Inflammatory macrophage treated with lipopolysaccharide for 1 hour (primary cell): ENCODE results near the gene WNT7B.

Experiments
- DNase-seq, 2 donors: peaks; one replicate each; pipeline ENCODE4 v3.0.0-alpha.2; 2020 to 2022

Gene WNT7B

DNA sequence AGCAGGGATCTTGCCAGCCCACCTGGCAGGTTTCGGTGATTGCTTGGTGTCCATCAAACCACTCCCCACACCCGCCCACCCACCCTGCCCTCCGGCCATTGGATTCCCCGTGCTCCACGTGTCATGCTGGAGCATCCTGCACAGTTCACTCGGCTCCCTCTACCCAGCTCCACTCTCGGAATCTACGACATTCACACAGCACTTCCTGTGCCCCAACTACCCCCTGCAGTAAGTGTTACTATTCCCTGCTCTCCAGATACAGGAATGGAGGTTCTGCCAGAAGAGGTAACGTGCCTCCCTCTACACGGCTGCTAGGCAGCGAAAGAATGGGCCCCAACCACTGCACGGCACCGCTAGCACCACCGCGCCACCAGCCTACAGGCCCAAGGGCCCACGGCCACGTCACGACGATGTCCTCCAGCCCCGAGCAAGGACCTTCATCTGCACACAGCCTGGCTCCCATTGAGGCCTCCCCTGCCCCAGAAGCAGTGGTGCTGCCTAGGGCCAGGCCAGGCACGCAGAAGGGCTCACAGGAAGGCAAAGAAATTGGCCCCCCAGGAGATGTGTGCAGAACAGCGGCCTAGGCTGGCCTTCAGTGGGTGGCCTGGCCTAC, 27.6 kb downstream of the WNT7B start:
- DNase-seq, result no peak

DNA sequence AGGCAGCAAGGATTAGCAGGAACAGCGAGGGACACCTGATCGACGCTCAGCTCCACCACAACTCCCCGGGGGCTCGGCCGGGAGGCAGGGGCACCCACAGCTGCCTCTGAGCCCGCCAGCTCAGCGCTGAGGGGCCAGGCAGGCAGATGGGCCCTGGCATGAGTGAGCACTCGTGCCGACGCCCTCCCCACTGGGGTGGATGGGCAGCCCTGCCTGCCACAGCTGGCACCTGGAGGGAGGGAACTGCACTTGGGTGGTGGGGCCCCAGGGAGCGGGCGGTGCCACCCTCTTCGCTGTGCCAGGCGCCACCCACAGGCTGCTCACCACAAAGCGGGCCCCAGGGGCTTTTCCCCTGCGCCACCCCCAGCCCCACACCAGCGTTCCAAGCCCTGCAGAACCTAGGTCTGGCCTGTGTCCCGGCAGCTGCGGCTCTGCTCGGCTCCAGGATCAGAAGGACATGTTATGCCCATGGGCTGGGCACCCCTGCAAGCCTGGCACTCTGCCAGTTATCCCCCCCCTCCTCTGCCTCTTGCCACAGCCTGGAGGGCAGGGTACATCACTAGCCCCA, 28.8 kb downstream of the WNT7B start:
- no peak for DNase-seq

DNA sequence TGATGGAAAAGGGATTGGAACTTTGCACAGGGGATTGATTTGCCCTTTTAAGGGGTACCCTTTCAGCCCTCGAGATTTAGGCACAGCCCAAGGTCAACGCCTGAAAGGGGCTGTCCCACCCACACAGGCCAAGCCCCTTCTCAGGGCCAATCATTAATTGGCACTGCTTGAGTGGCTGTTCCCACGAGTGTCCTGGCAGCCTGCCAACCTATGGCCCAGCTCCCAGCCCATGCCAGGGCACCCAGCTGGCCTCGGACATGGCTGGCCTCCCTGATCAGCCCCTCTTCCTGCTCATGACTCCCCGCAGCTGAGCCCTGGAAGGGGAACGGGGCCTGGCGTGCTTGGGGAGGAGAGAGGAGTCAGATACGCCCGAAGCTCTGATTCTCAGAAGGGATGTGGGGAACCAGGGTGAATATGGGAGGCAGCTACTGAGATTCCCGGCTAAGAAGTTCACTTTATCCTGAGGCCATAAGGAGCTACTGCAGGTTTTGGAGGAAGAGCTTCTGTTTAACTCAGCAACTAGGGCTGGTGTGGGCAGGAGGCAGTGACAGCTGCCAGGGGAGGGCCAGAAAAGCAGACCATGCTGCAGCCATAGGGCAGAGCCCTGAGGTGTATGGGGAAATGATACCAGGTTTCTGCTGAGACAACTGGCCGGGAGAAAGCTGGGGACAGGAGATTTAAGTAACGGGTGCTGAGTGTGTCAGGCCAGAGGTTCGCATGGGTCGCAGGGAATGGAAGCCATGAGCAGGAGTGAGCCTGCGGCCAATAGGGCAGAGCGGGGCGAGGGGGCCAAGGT, 30.0 kb downstream of the WNT7B start:
- no peak for DNase-seq

DNA sequence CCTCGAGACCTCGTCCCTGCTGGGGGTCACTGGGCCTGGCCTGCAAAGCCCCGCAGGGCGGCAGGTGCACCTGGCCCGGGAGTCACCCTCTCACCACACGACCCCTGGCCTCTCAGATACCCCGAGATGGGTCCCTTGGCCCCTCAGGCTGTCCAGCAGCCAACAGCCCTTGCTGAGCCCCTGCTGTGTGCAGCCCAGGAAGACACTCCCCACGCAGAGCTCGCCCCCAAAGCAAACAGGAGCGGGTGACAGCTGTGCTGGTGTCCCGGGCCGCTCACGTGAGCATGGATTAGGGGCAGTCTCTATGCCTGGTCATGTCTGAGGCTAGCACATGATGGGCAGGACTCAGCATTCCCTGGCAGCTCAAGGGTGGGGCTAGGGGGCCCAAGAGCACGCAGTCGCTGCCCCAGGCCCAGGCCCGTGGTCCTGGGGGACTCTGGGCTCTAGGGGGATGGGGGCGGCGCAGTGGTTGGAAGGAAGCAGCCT, 31.3 kb downstream of the WNT7B start:
- no peak for DNase-seq

DNA sequence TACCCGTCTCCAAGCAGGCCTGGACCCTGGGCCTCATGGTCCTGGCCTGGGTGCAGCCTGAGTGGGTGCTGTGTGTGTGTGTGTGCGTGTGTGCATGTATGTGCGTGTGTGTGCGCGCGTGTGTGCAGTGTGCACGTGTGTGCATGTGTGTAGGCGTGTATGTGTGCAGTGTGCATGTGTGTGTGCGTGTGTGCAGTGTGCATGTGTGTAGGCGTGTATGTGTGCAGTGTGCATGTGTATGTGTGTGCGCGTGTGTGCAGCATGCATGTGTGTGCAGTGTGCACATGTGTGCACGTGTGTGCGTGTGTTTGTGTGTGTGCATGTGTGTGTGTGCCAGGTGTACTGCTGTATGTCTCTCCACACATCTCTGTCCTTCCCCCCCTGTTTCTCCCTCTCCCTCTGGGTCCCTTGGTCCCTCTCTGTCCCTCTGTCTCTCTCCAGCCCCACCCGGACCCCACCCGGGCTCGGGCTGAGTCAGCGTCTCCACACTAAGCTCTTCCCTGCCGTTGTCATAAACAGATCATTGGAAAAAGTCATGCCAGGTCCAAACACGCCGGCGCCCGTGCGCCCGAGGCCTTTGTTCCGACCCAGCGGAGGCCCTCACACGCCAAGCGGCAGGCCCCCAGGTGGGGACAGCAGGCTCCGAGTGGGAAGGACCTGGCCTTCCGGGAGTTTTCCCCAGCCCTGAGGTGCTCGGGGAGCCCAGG, 34.0 kb downstream of the WNT7B start:
- no peak for DNase-seq

DNA sequence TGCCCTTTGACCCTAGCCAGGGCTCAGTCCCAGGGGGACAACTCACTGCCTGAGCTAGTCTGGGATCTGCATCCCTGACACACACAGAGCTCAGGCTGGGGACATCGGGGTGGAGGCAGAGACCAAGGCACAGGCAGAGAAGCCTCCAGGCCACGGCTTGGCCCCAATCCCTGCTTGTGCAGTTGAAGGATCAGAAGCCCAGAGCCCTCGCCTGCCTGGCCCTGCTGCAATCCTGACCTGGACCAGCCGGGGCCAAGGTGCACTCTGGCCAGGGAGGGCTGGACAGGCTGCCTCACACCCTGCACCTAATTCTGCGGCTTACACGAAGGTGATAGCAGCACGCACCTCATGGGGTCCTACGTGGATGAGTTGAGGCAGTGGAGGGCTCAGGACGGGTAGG, 34.6 kb downstream of the WNT7B start:
- no peak for DNase-seq

DNA sequence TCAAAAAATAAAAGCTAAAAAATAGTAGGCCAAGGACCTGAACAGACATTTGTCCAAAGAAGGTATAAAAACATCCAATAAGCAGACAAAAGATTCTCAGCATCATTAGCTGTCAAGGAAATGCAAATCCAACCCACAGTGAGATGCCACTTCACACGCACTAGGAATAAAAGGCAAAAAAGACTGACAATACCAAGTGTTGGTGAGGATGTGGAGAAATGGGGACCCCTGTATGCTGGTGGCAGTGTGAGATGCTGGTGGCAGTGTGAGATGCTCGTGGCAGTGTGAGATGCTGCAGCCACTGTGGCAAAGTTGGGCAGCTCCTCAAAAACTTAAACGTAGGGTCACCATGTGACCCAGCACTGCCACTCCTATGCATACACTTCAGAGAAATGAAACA, 38.0 kb downstream of the WNT7B start:
- no peak for DNase-seq

DNA sequence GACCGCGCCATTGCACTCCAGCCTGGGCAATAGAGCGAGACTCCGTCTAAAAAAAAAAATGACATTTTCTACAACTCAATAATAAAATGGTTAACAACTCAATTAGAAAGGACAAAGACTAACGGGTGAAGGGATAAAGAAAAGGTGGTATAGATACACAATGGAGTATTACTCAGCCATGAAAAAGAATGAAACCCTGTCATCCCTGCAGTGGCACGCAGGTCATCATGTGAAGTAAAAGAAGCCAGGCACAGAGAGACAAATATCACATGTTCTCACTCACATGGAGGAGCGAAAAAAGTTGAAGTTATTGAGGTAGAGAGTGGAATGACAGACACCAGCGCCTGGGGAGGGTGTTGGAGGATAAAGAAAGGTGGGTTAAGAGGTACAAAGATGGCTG, 39.0 kb downstream of the WNT7B start:
- DNase-seq, result no peak

DNA sequence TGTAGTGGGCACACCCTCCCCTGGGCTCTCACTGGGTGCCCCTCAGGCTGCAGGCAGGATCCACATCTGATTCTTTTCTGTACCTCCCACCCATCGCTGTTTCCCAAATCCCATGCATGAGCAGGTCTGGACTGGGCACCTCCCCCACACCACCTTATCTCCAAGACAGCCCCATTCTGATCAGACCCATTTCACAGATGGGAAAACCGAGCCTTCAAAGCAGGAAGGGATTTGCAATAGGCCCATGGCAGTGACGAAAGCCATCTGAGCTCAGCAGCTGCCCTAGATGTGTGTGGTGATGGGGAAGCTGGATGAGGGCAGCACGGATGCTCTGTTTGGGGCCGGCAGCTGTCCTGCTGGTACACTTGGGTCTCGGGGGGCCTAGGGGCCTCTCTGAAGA, 41.4 kb downstream of the WNT7B start:
- no peak for DNase-seq

DNA sequence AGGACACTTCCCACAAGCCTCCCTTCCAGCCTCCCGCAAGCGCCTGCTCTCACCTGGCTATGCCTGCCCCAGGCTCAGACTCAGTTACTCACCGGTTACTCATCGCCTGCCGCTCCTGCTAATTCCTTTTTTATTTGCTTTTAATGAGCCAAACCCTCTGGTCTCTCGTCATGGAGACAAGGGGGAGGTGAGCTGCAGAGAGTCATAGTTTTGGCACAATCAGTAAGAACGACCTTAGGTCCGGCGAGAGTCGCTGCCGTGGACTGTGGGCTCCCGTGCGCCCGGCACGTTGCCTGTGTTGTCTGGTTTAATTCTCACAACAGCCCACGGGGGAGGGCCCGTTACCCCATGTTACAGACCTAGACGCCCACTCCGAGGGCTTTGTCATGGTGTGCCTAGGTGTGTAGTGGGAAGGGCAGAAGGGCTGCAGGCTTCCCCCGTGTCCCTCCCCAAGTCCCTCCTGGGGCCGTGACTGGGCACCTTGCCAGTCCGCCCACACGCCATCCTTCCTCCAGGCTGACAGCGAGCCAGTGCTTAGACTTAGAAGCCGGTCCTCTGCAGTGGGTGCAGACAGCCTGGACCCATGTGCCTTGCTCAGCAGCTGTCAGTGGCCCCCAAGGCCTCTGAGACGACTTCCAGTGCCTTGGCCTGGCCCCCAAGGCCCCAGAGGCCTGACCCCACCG, 42.2 kb downstream of the WNT7B start:
- DNase-seq, result no peak

DNA sequence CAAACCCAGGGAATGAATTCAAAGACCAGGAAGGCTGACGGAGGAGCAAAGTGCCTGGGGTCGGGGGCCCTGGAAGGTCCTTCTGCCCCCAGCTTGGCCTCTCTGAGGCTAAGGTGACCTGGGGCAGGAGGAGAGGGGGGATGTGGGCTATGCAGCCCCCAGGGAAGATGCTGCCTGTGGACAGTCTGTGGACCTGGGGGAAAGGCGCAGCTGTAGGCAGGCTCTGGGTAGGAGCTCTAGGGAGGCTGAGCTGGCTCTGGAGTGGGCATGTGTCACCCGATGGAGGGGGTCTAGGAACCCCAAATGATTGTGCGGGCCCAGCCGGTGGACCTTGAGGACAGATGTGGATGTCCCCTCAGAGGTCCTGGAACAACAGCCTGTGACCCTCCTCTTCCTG, 42.8 kb downstream of the WNT7B start:
- no peak for DNase-seq

DNA sequence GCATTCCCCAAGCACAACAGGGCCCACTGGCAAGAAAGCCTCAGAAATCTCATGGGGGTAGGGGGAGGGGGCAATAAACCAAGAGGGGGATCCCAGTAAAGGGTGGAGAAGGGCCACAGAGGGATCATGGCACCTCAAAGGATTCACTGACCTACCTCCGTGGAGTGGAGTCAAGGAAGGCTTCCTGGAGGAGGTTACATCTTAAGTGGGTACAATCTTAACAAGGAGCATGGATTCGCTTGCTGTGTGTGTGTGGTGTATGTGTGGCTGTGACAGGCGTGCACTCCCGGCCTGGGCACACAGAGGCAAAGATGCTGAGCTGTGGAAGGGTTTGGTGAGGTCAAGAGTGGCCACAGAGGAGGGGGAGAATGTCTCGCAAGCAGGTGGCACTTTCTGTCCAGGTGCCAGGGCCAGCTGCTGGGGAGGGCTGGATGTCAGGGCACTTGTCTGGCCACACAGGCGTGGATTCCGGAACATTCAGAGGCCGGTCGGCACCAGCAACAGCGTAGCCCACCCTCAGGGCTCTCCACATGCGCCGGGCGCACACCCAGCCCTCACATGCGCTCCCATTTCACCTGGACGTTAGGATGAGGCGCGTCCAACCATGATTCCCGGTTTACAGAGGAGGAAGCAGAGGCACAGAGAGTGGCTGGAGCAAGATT, 43.3 kb downstream of the WNT7B start:
- no peak for DNase-seq

DNA sequence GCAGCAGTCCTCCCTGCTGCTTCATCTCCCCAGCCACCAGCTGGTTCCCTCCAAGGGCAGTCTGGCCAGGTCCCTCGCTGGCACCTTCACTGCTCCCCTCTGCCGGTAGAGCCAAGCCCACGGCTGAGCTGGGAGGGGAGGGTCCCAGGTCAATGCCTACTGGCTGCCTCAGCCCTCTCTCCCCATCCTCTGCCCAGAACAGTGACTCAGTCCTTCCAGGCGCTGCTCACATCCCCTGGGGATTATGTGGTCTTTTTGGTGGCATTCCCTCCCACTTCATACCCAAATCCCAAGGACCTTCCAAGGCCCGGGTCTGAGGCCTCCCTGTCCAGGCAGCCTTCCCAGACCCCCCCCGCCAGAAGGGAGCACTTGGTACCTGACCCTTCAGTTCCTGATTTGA, 44.9 kb downstream of the WNT7B start:
- DNase-seq, result no peak

DNA sequence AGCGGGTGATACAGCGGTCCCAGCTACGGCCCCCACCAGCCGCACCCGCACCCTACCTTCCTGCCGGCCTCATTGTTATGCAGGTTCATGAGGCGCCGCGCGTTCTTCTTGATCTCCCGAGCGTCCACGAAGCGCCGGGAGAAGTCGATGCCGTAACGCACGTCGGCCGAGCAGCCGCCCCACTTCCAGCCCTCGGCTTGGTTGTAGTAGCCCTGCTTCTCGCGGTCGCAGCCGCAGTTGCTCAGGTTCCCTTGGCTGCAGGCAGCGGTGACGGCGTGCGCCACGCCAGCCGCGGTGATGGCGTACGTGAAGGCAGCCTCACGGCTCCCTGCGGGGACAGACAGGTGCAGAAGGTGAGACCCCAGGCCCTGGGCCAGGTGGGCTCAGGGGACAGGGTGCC, 45.9 kb downstream of the WNT7B start:
- DNase-seq, result no peak

DNA sequence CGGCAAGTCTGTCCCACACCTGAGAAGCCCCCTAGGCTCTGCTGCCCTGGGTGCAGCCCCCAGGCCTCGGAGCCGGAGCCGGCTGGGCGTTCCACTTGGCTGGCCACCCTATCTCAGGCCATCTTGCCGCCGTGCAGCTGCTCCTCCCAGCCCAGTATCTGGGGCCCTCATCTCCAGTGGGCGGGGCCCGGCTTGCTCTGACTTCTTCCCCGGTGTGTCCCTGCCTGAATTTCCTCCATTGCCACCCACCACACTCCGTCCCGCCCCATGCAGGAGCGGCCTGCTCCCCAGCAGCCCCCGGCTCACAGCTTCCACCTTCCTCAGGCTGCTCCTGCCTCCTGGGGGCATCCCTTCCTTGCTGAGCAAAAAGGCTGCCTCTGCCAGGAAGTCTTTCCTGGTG, 46.6 kb downstream of the WNT7B start:
- DNase-seq, result no peak

DNA sequence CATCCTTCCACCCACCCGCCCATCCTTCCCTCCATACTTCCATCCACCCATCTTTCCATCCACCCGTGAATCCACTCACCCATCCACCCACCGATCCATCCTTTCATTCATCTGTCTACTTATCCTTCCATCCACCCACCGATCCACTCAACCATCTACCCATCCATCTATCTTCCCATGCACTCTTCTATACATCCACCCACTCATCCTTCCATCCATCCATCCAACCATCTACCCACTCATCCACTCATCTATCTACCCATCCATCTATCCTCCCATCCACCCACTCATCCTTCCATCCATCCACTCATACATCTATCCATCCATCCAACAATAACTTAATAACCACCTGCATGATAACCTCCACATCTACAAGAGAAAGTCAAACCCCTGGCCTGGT, 47.3 kb downstream of the WNT7B start:
- DNase-seq, result no peak

DNA sequence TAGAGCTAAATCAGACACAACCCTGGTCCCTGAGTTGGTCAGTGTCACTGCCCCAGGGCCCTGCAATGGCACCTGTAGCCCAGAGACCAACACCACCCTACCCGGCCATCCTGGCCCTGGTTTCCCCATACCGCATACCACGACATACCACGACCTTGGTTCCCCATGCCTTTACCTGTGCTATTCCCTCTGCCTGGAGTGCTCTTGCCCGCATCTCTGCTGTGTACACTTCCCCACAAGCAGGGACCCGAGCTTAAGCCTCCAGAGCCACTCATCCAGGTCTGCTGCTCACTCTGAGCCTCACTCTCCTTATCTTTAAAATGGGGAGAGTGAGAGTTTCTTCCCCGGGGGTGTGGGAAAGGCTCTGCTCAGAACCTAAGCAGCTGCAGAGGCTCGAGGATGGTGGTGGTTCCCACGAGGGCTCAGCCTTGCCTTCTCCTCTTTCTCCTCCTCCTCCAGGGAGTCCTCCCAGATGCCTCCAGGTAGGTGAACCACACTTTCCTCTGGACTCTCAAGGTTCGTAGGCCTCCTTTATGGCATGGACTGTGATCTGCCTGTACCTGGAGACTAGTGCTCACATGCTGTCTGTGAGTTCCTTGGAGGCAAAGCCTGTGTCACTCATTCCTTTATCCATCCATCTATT, 48.1 kb downstream of the WNT7B start:
- no peak for DNase-seq

DNA sequence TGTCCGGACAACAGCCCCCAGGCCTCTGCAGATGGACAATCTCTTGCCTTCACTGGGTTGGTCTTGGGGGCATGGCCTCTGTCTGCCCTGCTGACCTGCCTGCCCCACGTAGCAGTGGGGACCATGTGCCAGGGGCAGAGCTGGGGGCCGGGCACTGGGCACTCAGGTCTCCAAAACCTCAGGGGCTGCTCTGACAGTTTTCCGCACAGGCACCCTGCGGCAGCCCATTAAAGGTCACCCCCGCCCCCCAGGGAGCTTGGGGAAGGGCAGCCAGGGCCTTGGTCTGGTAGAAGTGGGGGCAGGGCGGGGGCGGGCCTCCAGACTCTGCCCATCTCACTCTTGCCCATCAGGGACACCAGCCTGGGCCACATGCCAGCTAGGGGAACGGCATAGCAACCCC, 49.9 kb downstream of the WNT7B start:
- DNase-seq, result no peak

DNA sequence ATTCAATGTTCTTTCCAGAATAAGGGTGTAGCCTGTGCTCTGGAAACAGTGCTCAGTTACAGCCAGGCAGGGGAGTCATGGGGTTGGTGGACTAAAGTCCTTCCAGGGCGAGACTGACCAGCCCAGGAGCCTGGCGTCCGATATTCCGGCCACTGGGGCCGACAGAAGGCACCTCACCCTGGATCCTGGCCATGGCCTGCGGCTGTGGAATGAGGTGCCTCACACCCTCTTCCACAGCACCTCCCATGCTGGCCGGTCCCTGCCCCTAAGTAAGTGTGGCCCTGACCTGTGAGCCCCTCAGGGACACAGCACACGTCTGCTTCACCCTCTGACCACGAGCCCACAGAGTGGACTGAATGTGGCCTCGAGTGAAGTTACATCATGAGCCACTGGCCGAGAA, 50.5 kb downstream of the WNT7B start:
- no peak for DNase-seq

DNA sequence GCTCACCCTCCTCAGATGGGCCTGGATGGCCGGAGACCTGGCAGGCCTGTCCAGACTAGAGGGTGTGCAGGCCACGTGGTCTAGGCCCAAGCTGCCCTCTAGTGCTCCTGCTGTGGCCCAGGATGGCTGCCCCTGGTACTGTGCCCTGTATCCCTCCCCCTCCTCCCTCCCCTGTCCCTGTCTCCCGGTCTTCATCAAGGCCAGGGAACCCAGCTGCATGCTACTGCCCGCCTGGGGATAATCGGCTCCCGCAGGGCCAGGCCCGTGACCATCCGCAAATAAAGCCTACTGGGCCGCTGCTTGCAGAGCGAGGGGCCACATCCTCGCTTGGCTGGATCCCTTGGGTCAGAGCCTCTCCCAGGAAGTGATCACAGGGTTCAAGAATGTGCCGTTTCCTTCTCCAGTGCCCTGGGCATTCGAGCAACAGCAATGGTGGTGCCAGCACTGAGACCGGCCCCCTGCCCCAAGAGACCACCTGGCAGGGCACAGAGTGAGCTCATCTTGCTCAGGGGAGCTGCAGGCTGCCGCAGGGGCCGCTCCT, 51.1 kb downstream of the WNT7B start:
- DNase-seq, result no peak

DNA sequence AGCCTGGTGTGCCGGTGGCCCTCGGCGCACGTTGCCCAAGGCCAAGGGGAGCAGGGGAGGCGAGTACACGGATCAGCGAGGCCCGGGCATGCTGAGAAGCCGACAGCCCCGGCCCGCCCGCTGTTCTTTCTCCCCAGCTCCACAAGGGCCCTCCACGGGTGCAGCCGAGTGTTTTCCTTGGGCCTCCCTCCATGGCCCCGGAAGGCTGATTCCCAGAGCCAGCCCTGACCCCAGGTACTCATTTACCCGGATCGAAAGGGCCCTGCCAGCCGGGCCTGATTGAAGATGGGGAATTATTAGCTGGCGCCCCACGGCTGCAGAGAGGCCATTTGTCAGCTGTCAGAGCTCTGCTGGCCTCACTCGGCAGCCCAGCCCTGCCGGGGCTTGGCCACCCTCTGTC, 53.1 kb downstream of the WNT7B start:
- no peak for DNase-seq

DNA sequence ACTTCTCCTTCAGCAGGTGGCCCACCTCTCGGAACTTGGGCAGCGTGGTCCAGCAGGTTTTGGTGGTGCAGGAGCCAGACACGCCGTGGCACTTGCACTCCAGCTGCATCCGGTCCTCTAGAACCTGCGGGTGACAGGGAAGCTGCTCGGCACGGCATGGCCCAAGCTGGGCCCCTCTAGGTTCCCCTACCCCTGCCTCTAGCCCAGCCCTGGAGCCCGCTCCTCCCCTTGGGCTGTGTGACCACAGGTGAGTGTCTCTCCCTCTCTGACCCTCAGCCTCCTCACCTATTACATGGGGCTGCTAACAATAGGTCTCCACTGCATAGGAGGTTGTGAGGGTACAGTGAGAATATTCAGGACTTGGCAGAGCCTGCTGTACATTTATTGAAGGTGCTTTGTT, 53.8 kb downstream of the WNT7B start:
- DNase-seq, result no peak
